HG03575 (cell line): Measurements from ENCODE around the gene ORAI3.

Experiments used
- ATAC-seq: cut with Tn5 transposase; IDR thresholded peaks from one replicate; pipeline ENCODE4 v1.9.1; 2021; ENCODE audit not compliant: unreplicated experiment, insufficient number of reproducible peaks, low FRiP score; ENCODE audit errors: extremely low read depth

Gene ORAI3

DNA sequence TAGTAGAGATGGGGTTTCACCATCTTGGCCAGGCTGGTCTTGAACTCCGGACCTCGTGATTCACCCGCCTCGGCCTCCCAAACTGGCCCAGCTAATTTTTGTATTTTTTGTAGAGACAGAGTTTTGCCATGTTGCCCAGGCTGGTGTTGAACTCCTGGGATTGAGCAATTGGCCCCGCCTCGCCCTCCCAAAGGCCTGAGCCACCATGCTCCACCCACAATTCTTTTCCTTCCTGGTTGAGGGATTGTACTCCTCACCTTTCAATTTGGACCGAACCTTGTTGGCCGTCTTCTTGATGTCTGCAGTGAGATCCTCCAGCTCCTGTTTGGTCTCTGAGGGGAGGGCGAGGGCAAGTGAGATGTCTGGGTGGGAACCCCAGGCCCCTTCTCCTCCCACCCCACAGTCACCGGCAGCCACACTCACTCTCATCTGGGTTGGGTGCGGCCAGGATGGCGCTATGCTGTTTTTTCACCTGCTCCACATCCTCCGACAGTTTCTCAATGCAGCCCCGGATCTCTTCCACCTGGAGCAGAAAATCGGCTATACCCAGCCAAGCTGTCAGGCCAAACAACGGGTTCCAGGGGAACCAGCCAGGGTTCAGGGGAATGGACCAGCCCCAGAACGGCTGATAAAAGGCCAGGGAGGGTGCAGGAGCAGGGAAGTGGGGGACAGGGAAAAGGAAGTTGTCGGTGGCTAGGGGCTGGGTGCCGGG, 52.0 kb downstream of the ORAI3 start:
- no peak for ATAC-seq

DNA sequence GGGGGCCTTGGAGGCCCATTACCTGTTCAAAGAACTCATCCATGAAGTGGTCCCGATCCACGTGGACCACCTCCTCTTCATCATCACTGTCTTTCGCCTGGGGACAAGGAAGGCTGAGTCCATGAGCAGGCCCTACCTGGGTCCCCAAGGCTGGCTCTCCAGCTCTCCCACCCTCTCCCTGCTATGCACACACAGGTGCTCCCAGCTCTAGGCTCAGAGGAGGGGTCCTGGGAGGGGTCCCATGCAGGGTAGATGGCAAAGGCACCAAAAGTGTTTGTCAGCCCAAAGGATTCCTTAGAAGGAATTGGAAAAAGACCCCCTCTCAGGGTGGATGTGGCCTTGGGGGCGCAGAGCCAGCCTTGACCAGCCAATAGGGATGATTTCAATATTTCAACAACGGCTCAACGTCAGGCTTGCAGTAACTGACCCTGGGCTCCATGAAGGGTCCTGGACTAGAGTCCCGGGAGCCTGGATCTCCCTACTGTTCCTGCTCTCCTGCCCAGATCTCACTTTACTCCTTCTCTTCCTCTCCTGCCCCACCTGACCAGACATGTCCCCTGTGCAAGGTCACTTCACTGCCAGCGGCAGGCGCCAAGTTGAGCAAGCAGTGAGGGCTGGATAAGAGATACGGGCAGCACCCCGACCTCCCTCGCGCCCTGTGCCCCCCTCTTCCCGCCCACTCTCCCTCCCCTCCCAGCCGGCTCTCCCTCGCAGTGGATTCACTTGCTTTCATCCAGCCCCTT, 52.8 kb downstream of the ORAI3 start:
- no peak for ATAC-seq

DNA sequence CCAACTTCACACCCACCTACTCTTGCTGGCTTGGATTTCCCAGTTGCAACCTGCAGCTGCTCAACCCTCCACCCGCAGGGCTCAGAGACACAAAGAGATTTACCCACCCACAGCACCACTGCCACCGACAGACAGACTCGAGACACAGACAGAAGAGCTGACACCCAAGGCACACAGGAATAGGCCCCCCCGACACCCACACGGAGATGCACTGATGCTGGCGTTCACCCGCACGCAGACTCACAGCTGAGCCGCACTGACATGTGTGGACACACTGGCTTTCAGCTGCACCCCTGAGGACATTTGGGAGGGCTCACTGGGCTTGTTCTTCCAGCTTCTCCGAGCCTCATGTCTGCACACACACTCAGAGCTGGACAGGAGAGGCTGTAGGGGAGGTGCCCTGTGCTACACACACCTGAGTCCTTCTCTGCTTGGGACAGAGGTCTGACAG, 53.4 kb downstream of the ORAI3 start:
- ATAC-seq: no peak

DNA sequence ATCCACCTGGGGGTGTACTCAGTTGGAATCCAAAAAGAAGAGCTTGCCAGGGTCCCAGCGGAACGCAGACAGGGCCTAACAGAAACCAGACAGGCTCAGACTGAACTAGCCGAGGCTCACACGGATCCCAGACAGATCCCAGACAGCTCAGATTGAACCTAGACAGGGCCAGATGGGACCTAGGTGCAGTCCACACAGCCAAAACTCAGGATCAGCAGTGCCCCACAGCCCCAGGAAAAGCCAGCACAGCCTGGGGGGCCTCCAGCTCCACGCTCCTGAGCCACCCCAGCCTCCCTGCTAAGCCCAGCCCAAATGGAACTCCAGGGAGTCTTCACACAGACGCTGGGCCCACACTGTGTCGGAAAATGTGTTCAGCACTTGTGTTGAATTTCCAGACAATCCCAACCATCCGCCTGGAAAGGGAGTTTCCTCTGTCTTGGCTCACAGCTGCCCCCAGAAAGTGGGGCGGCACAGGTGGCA, 54.0 kb downstream of the ORAI3 start:
- no peak for ATAC-seq

DNA sequence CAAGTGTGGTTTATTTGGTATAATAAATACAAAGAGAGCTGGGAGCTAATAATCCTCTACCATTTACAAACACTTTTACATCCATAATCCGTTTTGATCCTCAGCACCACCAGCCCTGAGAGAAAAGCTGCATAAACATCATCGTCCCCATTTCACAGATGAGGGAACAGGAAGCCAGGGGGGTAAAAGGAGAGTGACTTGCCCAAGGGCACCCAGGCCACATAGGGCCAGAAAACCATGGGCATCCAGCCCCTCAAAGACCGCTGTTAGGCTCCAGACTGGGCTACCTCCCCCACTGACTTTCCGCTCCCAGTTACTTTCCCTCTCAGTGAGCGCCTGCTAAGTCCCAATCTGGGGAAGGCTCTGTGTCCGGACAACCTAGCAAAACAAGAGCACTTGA, 54.9 kb downstream of the ORAI3 start:
- ATAC-seq: no peak
